Prostate gland (tissue), 2 donors: ENCODE results near the gene UBE2E2. TPM values are rescaled to one million over a fixed set of nuclear protein-coding genes. Genes with fewer than 3 reads are reported as not detected.

ENCODE experiments used
- DNase-seq: peaks from one replicate; pipeline ENCODE4 v3.0.0-alpha.2; 2019; ENCODE audit warnings: low spot score
- H3K27ac ChIP-seq, 2 donors: fragments of 200-600 bp; sonication (generic); 2 replicates each; pipeline ENCODE4 v1.5.1; 2017 to 2019
- H3K27me3 ChIP-seq: fragments of 200-600 bp; sonication (generic); replicated peaks from 2 replicates; pipeline ENCODE4 v1.5.1; 2019; ENCODE audit not compliant: insufficient read depth
- H3K36me3 ChIP-seq, 2 donors: fragments of 200-600 bp; sonication (generic); 1 replicate in 1 of 2; 2 replicates in 1 of 2; pipeline versions ENCODE4 v1.5.1 to v1.8.1; 2017 to 2019
- H3K4me1 ChIP-seq: fragments of 200-600 bp; sonication (generic); replicated peaks from 2 replicates; pipeline ENCODE4 v1.5.1; 2019
- H3K4me3 ChIP-seq, 2 donors: fragments of 200-600 bp; sonication (generic); 2 replicates each; pipeline ENCODE4 v1.5.1; 2017 to 2019
- H3K9me3 ChIP-seq: fragments of 200-600 bp; sonication (generic); 2 replicates; pipeline ENCODE4 v1.5.1; 2017
- POLR2A ChIP-seq: fragments of 450-650 bp; IDR thresholded peaks from one replicate; pipeline ENCODE4 v1.6.1; 2016; ENCODE audit warnings: antibody characterized with exemption, mild to moderate bottlenecking
- POLR2AphosphoS5 ChIP-seq: sonication (generic); formaldehyde crosslinking; IDR thresholded peaks from one replicate; pipeline ENCODE4 v1.6.1; 2017; ENCODE audit warnings: antibody characterized with exemption
- WGBS: methylation state at CpG from one replicate; pipeline ENCODE4 v1.1.5; 2018; 5-methylcytosine and 5-hydroxymethylcytosine counted together
- intact Hi-C: fragments of 100-400 bp; cut with DNase I; formaldehyde crosslinking; loops from one replicate; pipeline ENCODE4 v1.14.2; 2022
- total RNA-seq, 2 donors: library from RNA; depleted of rRNA; stranded (reverse); fragments of >200 nt; gene quantifications; one replicate each; pipeline ENCODE4 v1.1.0, GENCODE V29; 2016
- TF ChIP-seq, protein P1 (sequence below), 4 experiments: fragments of 200-600 bp in 2 of 4; fragments of 450-650 bp in 2 of 4; sonication (generic) in 2 of 4; IDR thresholded peaks; 1 replicate in 3 of 4; 2 replicates in 1 of 4; pipeline ENCODE4 v1.5.1; 2016 to 2019; ENCODE audit warnings: antibody characterized with exemption in 4 of 4, mild to moderate bottlenecking in 2 of 4, moderate library complexity in 2 of 4

Gene UBE2E2
- total RNA-seq, 2 donors from 2014 or later, result 25.9 to 48.7 TPM

- Histone ChIP-seq H3K27ac (no peak overlapping the region), H3K9me3 (no peaks in the 10 kb centered on the region), H3K27me3 (no peaks in the 10 kb centered on the region), H3K4me1 (no peaks in the 10 kb centered on the region), H3K36me3 (no peaks in the 10 kb centered on the region), H3K4me3 (no peak overlapping the region)
- TF ChIP-seq, protein P1, sequence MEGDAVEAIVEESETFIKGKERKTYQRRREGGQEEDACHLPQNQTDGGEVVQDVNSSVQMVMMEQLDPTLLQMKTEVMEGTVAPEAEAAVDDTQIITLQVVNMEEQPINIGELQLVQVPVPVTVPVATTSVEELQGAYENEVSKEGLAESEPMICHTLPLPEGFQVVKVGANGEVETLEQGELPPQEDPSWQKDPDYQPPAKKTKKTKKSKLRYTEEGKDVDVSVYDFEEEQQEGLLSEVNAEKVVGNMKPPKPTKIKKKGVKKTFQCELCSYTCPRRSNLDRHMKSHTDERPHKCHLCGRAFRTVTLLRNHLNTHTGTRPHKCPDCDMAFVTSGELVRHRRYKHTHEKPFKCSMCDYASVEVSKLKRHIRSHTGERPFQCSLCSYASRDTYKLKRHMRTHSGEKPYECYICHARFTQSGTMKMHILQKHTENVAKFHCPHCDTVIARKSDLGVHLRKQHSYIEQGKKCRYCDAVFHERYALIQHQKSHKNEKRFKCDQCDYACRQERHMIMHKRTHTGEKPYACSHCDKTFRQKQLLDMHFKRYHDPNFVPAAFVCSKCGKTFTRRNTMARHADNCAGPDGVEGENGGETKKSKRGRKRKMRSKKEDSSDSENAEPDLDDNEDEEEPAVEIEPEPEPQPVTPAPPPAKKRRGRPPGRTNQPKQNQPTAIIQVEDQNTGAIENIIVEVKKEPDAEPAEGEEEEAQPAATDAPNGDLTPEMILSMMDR (IDR thresholded peaks at IDR 0.05), result no peak
- TF ChIP-seq POLR2AphosphoS5, result no peak
- no peak for TF ChIP-seq POLR2A
- whole genome bisulfite sequencing, result 75% methylated on average over 10 of the region's 10 CpGs
- DNase-seq, result no peak
- intact Hi-C loops, result no loop called here
Measured at GRCh38 chr3:23161896-23162570, 41.1 kb upstream of the UBE2E2 start.

GRCh38 chr3:23162934-23163333 is 40.2 kb upstream of the UBE2E2 start:
- Histone ChIP-seq H3K27me3 (no peaks in the 10 kb centered on the region), H3K4me3 (no peak overlapping the region), H3K36me3 (no peaks in the 10 kb centered on the region), H3K9me3 (no peaks in the 10 kb centered on the region), H3K27ac (no peak overlapping the region), H3K4me1 (no peaks in the 10 kb centered on the region)
- DNase-seq, result peak; percentile 26
- intact Hi-C loops, result no loop called here
- TF ChIP-seq POLR2A (no peak), POLR2AphosphoS5 (peak; percentile 63)
- whole genome bisulfite sequencing, result 58% methylated on average over 2 of the region's 2 CpGs

- intact Hi-C loops, result no loop called here
- DNase-seq, result no peak
- TF ChIP-seq, protein P1 (IDR thresholded peaks at IDR 0.05), result no peak
- no peak for TF ChIP-seq POLR2A
- no peak for TF ChIP-seq POLR2AphosphoS5
- 100% methylated on average over 1 of the region's 1 CpG for WGBS
- Histone ChIP-seq H3K36me3 (no peaks in the 10 kb centered on the region), H3K4me3 (no peak overlapping the region), H3K4me1 (no peaks in the 10 kb centered on the region), H3K27me3 (no peaks in the 10 kb centered on the region), H3K9me3 (no peaks in the 10 kb centered on the region), H3K27ac (no peak overlapping the region)
Measured at GRCh38 chr3:23164746-23165145, 38.4 kb upstream of the UBE2E2 start.

DNA sequence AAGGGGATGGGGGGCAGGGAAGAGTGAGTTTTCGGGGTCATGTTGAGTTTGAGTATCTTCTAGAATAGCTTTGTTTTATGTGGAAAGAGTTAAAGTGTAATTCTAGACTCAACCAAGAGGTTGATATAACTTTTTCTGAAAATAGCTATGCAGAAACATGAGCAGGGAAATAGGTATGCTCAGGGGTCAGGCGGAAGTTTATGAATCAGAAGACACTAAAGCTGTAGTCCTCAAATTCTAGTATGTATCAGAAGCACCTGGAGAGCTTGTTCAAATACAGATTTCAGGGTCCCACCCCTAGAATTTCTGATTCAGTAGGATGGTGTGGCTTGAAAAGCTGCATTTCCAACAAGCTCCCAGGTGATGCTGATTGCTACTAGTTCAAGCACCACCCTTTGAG is 37.6 kb upstream of the UBE2E2 start:
- no peaks in the 10 kb centered on the region for H3K27me3 ChIP-seq
- DNase-seq, result no peak
- H3K9me3 ChIP-seq, result no peaks in the 10 kb centered on the region
- 83% methylated on average over 2 of the region's 2 CpGs for WGBS
- no peaks in the 10 kb centered on the region for H3K4me1 ChIP-seq
- H3K36me3 ChIP-seq, result no peaks in the 10 kb centered on the region
- H3K27ac ChIP-seq, result no peak overlapping the region
- H3K4me3 ChIP-seq, result no peak overlapping the region
- intact Hi-C loops, result no loop called here
- TF ChIP-seq POLR2AphosphoS5, result no peak
- TF ChIP-seq POLR2A, result no peak
- TF ChIP-seq, protein P1 (IDR thresholded peaks at IDR 0.05), result no peak

- no peak for TF ChIP-seq POLR2A
- TF ChIP-seq, protein P1 (IDR thresholded peaks at IDR 0.05), result no peak
- no peak for TF ChIP-seq POLR2AphosphoS5
- Histone ChIP-seq H3K4me3 (no peak overlapping the region), H3K4me1 (no peaks in the 10 kb centered on the region), H3K36me3 (no peaks in the 10 kb centered on the region), H3K27ac (no peak overlapping the region), H3K9me3 (no peaks in the 10 kb centered on the region), H3K27me3 (no peaks in the 10 kb centered on the region)
- DNase-seq, result no peak
- WGBS, result 50% methylated on average over 3 of the region's 3 CpGs
- intact Hi-C loops, result no loop called here
Measured at GRCh38 chr3:23166276-23166675, 36.9 kb upstream of the UBE2E2 start.
